RWPE2 (cell line): ENCODE measurements around the gene CNTRL.
"Not testable (repeated sequence)": the region's sequence is repeated elsewhere in the genome, so short reads cannot be mapped to it uniquely, and the experiment has no call there.

Experiments
- ATAC-seq: fragments of 200-7000 bp; cut with Tn5 transposase; 3 replicates; pipeline ENCODE4 v1.9.1; 2021; ENCODE audit warnings: low read depth
- DNase-seq: peaks from one replicate; pipeline ENCODE4 v3.0.0-alpha.2; 2020; ENCODE audit warnings: low spot score
- H3K27ac ChIP-seq: fragments of 450-650 bp; 2 replicates; pipeline ENCODE4 v1.5.1; 2017; ENCODE audit warnings: mild to moderate bottlenecking; ENCODE audit not compliant: poor library complexity, severe bottlenecking
- H3K27me3 ChIP-seq: fragments of 250-450 bp; sonication (Bioruptor Pico); 2 replicates; pipeline ENCODE4 v1.5.1; 2021; ENCODE audit warnings: mild to moderate bottlenecking, moderate library complexity; ENCODE audit not compliant: insufficient read depth, poor library complexity, severe bottlenecking
- H3K36me3 ChIP-seq: fragments of 250-450 bp; sonication (Bioruptor Pico); 2 replicates; pipeline ENCODE4 v1.5.1; 2020; ENCODE audit warnings: low read depth, mild to moderate bottlenecking, moderate library complexity
- H3K4me1 ChIP-seq: fragments of 250-450 bp; sonication (Bioruptor Pico); 2 replicates; pipeline ENCODE4 v1.5.1; 2021; ENCODE audit warnings: mild to moderate bottlenecking, moderate library complexity; ENCODE audit not compliant: insufficient read depth, poor library complexity, severe bottlenecking
- H3K4me3 ChIP-seq: fragments of 250-450 bp; sonication (Bioruptor Pico); 2 replicates; pipeline ENCODE4 v1.5.1; 2021; ENCODE audit warnings: mild to moderate bottlenecking, moderate library complexity; ENCODE audit not compliant: severe bottlenecking
- H3K9me3 ChIP-seq: fragments of 250-450 bp; sonication (Bioruptor Pico); 2 replicates; pipeline ENCODE4 v1.5.1; 2021; ENCODE audit warnings: mild to moderate bottlenecking, moderate library complexity; ENCODE audit not compliant: severe bottlenecking
- TF ChIP-seq, protein P1 (sequence below): fragments of 450-650 bp; IDR thresholded peaks from one replicate; pipeline ENCODE4 v1.5.1; 2017; ENCODE audit warnings: mild to moderate bottlenecking, moderate library complexity; ENCODE audit not compliant: poor library complexity, severe bottlenecking

CNTRL gene

DNA sequence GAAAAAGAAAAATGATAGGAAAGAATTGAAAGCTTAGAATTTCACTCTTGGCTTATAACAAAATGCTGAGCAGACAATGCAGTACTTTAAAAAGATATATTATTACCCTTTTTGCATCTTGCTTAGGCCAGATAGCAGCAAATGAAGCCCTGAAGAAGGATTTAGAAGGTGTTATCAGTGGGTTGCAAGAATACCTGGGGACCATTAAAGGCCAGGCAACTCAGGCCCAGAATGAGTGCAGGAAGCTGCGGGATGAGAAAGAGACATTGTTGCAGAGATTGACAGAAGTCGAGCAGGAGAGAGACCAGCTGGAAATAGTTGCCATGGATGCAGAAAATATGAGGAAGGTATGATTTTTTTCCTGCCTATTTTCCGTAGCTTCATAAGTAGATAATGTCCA is 50.8 kb downstream of the CNTRL start:
- no peak for ATAC-seq

DNA sequence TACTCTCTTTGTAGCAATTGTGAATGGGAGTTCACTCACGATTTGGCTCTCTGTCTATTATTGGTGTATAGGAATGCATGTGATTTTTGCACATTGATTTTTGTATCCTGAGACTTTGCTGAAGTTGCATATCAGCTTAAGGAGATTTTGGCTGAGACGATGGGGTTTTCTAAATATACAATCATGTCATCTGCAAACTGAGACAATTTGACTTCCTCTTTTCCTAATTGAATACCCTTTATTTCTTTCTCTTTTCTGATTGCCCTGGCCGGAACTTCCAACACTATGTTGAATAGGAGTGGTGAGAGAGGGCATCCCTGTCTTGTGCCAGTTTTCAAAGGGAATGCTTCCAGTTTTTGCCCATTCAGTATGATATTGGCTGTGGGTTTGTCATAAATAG is 54.6 kb downstream of the CNTRL start:
- not testable (repeated sequence) for H3K27me3 ChIP-seq, ATAC-seq, H3K9me3 ChIP-seq, H3K4me1 ChIP-seq, H3K4me3 ChIP-seq, DNase-seq, H3K27ac ChIP-seq
- H3K36me3 ChIP-seq = peaks cover 30% of the 10 kb centered on the region

More for the DNA sequence above, 50.8 kb downstream of the CNTRL start:
- Histone ChIP-seq H3K9me3 (no peaks in the 10 kb centered on the region), H3K4me3 (no peak overlapping the region), H3K36me3 (peaks cover 29% of the 10 kb centered on the region), H3K27ac (no peak overlapping the region), H3K4me1 (peaks cover 6% of the 10 kb centered on the region), H3K27me3 (no peaks in the 10 kb centered on the region)
- DNase-seq = no peak
- TF ChIP-seq, protein P1, sequence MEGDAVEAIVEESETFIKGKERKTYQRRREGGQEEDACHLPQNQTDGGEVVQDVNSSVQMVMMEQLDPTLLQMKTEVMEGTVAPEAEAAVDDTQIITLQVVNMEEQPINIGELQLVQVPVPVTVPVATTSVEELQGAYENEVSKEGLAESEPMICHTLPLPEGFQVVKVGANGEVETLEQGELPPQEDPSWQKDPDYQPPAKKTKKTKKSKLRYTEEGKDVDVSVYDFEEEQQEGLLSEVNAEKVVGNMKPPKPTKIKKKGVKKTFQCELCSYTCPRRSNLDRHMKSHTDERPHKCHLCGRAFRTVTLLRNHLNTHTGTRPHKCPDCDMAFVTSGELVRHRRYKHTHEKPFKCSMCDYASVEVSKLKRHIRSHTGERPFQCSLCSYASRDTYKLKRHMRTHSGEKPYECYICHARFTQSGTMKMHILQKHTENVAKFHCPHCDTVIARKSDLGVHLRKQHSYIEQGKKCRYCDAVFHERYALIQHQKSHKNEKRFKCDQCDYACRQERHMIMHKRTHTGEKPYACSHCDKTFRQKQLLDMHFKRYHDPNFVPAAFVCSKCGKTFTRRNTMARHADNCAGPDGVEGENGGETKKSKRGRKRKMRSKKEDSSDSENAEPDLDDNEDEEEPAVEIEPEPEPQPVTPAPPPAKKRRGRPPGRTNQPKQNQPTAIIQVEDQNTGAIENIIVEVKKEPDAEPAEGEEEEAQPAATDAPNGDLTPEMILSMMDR = no peak

DNA sequence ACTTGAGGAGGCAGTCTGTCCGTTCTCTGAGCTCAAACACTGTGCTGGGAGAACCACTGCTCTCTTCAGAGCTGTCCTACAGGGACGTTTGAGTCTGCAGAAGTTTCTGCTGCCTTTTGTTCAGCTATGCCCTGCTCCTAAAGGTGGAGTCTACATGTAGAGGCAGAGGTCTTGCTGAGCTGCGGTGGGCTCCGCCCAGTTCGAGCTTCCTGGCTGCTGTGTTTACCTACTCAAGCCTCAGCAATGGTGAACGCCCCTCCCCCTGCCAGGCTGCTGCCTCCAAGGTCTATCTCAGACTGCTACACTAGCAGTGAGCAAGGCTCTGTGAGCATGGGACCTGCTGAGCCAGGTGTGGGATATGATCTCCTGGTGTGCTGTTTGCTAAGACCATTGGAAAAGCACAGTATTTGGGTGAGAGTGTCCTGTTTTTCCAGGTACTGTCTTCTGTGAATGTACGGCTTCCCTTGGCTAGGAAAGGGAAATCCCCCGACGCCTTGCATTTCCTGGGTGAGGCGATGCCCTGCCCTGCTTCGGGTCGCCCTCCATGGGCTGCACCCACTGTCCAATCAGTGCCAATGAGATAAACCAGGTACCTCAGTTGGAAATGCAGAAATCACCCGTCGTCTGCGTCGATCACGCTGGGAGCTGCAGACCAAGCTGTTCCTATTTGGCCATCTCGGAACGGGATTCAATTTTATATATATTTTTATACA is 58.5 kb downstream of the CNTRL start:
- Histone ChIP-seq H3K9me3 (no peaks in the 10 kb centered on the region), H3K27ac (no peak overlapping the region), H3K27me3 (no peaks in the 10 kb centered on the region), H3K36me3 (peaks cover 21% of the 10 kb centered on the region), H3K4me1 (peaks cover 14% of the 10 kb centered on the region), H3K4me3 (no peak overlapping the region)
- TF ChIP-seq, protein P1 = no peak
- DNase-seq = peak; percentile 65
- ATAC-seq = peak; percentile 83

DNA sequence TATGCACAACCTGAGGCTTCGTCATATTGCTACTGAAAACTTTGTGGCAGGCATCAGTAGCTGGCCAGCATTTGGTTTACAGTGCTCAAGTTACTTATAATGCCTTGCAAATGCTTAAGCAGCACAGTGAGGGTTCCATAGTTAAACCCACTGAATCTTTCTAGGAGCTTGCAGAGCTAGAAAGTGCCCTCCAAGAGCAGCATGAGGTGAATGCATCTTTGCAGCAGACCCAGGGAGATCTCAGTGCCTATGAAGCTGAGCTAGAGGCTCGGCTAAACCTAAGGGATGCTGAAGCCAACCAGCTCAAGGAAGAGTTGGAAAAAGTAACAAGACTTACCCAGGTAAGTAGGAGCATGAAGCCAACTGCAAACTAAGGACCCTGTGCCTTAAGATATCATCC is 60.9 kb downstream of the CNTRL start:
- Histone ChIP-seq H3K27me3 (no peaks in the 10 kb centered on the region), H3K4me3 (no peak overlapping the region), H3K4me1 (peaks cover 26% of the 10 kb centered on the region), H3K9me3 (no peaks in the 10 kb centered on the region), H3K36me3 (peaks cover 40% of the 10 kb centered on the region), H3K27ac (no peak overlapping the region)
- DNase-seq (no peak), ATAC-seq (no peak)
- TF ChIP-seq, protein P1 = no peak

DNA sequence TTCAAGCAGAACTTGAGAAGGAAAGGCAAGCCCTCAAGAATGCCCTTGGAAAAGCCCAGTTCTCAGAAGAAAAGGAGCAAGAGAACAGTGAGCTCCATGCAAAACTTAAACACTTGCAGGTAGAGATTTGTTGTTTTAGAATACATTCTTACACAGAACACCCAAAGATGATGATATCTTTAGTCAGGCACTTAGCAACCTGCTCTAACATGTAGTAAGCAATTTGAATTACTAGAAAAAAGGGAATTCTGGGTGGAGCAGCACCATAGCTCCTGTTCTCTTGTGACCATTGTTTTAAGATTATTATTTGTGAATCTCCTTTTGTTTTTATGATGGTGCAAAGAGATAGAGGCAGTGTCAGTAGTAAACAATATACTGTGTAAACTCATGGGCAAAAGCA is 63.8 kb downstream of the CNTRL start:
- ATAC-seq (peak; percentile 93), DNase-seq (no peak)
- Histone ChIP-seq H3K27me3 (no peaks in the 10 kb centered on the region), H3K27ac (peak overlapping the region; percentile 54), H3K36me3 (peaks cover 63% of the 10 kb centered on the region), H3K4me3 (no peak overlapping the region), H3K9me3 (no peaks in the 10 kb centered on the region), H3K4me1 (peaks cover 17% of the 10 kb centered on the region)
- TF ChIP-seq, protein P1 = no peak
